ENCODE data around the gene SCYL1. TPM values are rescaled to one million over a fixed set of nuclear protein-coding genes. Genes with fewer than 3 reads are reported as not detected.

Gene SCYL1
- total and polyA plus RNA-seq, 2 experiments from 2014 or later, result 52.7 to 66.1 TPM

GRCh38 chr11:65500387-65501185 is 24.3 kb upstream of the SCYL1 start:
- no peak for ATAC-seq

GRCh38 chr11:65501186-65501471 is 23.8 kb upstream of the SCYL1 start:
- Mint-ChIP-seq H3K9me3 (peaks cover 8% of the 10 kb centered on the region; the same call in 2 of the 3 replicates), H3K4me1 (peaks cover 33% of the 10 kb centered on the region), H3K4me3 (no peak overlapping the region), H3K27ac (no peak overlapping the region), H3K36me3 (ENCODE audit: low read depth) (no peaks in the 10 kb centered on the region; the same call in 2 of the 3 replicates), H3K27me3 (ENCODE audit: insufficient read depth, low read depth, poor library complexity) (peaks cover 36% of the 10 kb centered on the region)
- no peak for DNase-seq (ENCODE audit: low spot score)
- TF ChIP-seq ETS1 (IDR thresholded peaks at IDR 0.05) (no peak), NANOG (IDR thresholded peaks at IDR 0.05; ENCODE audit: borderline replicate concordance) (no peak), ZNF331 (CRISPR knock-in tag; IDR thresholded peaks at IDR 0.05; ENCODE audit: low read depth) (no peak), ZNF462 (CRISPR knock-in tag; IDR thresholded peaks at IDR 0.05) (no peak), STAT1 (IDR thresholded peaks at IDR 0.05; ENCODE audit: unreplicated experiment) (no peak)
- no peak for ATAC-seq
- no peaks in the 10 kb centered on the region for H3K9me2 ChIP-seq (ENCODE audit: insufficient read depth)
- peaks cover 72% of the 10 kb centered on the region for H3F3A ChIP-seq (replicated peaks; ENCODE audit: low read depth)
- H3K36me3 ChIP-seq (ENCODE audit: insufficient read depth), result peaks cover 55% of the 10 kb centered on the region
- H3K4me3 ChIP-seq, result peak overlapping the region; percentile 65
- H3K27ac ChIP-seq (ENCODE audit: low read depth), result peak overlapping the region; percentile 100
- H3K4me2 ChIP-seq, result peak overlapping the region; percentile 84
- no peaks in the 10 kb centered on the region for H3K27me3 ChIP-seq (ENCODE audit: insufficient read depth)
- H2AFZ ChIP-seq, result no peak overlapping the region
- H3K79me2 ChIP-seq (replicated peaks; ENCODE audit: insufficient read depth), result peaks cover 81% of the 10 kb centered on the region
- H3K4me1 ChIP-seq (ENCODE audit: insufficient read depth), result peaks cover 32% of the 10 kb centered on the region
- peaks cover 57% of the 10 kb centered on the region for H4K20me1 ChIP-seq (replicated peaks; ENCODE audit: insufficient read depth)

More at GRCh38 chr11:65500387-65501185, 24.3 kb upstream of the SCYL1 start:
- peak overlapping the region; percentile 100 for H3K27ac ChIP-seq (ENCODE audit: low read depth)
- peak overlapping the region; percentile 84 for H3K4me2 ChIP-seq
- peaks cover 66% of the 10 kb centered on the region for H3F3A ChIP-seq (replicated peaks; ENCODE audit: low read depth)
- H3K79me2 ChIP-seq (replicated peaks; ENCODE audit: insufficient read depth), result peaks cover 75% of the 10 kb centered on the region
- Mint-ChIP-seq H3K4me1 (peaks cover 29% of the 10 kb centered on the region), H3K27ac (no peak overlapping the region), H3K36me3 (ENCODE audit: low read depth) (no peaks in the 10 kb centered on the region; the same call in 2 of the 3 replicates), H3K27me3 (ENCODE audit: insufficient read depth, low read depth, poor library complexity) (peaks cover 34% of the 10 kb centered on the region), H3K9me3 (peaks cover 8% of the 10 kb centered on the region; the same call in 2 of the 3 replicates), H3K4me3 (no peak overlapping the region)
- peaks cover 57% of the 10 kb centered on the region for H4K20me1 ChIP-seq (replicated peaks; ENCODE audit: insufficient read depth)
- no peak for TF ChIP-seq CREB1 (CRISPR knock-in tag; IDR thresholded peaks at IDR 0.05; ENCODE audit: low read depth)
- TF ChIP-seq POLR2AphosphoS5 (IDR thresholded peaks at IDR 0.05; ENCODE audit: low read depth), result peak; percentile 54; the same call in 1 of the 2 replicates
- H3K27me3 ChIP-seq (ENCODE audit: insufficient read depth), result no peaks in the 10 kb centered on the region
- no peaks in the 10 kb centered on the region for H3K9me2 ChIP-seq (ENCODE audit: insufficient read depth)
- H3K4me1 ChIP-seq (ENCODE audit: insufficient read depth), result peaks cover 30% of the 10 kb centered on the region
- DNase-seq (ENCODE audit: low spot score), result no peak
- H3K4me3 ChIP-seq, result peak overlapping the region; percentile 65
- H2AFZ ChIP-seq, result no peak overlapping the region
- peaks cover 50% of the 10 kb centered on the region for H3K36me3 ChIP-seq (ENCODE audit: insufficient read depth)
